Measurements from ENCODE around the gene HNRNPF. TPM values are rescaled to one million over a fixed set of nuclear protein-coding genes. Genes with fewer than 3 reads are reported as not detected.

HNRNPF gene
- total RNA-seq, 2 experiments from 2014 or later = 442 to 445 TPM

DNA sequence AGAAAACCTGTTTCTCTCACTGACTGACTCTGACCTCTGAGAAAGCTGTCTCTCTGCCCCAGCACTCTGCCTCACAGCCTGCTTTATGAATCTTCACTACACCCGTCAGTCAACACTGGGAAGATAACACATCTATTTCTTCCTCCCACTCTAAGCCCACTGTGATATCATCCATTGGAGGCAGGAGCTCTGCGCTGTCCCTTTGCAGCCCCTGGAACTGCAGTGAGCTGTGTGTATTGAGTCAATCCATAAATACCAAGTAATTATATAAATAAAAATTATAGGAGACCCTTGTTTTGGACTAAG, 54.7 kb downstream of the HNRNPF start:
- Mint-ChIP-seq H3K27ac (no peak overlapping the region), H3K4me1 (ENCODE audit: low read depth) (peaks cover 11% of the 10 kb centered on the region), H3K36me3 (ENCODE audit: low read depth) (no peaks in the 10 kb centered on the region), H3K27me3 (peaks cover 8% of the 10 kb centered on the region), H3K9me3 (no peaks in the 10 kb centered on the region), H3K4me3 (no peak overlapping the region)
- intact Hi-C loops (cut with micrococcal nuclease) = no loop called here
- ATAC-seq (no peak), DNase-seq (no peak)
- TF ChIP-seq, protein P1, sequence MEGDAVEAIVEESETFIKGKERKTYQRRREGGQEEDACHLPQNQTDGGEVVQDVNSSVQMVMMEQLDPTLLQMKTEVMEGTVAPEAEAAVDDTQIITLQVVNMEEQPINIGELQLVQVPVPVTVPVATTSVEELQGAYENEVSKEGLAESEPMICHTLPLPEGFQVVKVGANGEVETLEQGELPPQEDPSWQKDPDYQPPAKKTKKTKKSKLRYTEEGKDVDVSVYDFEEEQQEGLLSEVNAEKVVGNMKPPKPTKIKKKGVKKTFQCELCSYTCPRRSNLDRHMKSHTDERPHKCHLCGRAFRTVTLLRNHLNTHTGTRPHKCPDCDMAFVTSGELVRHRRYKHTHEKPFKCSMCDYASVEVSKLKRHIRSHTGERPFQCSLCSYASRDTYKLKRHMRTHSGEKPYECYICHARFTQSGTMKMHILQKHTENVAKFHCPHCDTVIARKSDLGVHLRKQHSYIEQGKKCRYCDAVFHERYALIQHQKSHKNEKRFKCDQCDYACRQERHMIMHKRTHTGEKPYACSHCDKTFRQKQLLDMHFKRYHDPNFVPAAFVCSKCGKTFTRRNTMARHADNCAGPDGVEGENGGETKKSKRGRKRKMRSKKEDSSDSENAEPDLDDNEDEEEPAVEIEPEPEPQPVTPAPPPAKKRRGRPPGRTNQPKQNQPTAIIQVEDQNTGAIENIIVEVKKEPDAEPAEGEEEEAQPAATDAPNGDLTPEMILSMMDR (IDR thresholded peaks at IDR 0.05) = no peak
- ChIA-PET CTCF (interaction anchor here (1.1 to 2.5 kb wide), 4 partner anchors 25 to 152 kb away, joined by 3 to 21 read pairs (median 6); no protein-coding TSS in a partner anchor), POLR2A (no interaction called here)

DNA sequence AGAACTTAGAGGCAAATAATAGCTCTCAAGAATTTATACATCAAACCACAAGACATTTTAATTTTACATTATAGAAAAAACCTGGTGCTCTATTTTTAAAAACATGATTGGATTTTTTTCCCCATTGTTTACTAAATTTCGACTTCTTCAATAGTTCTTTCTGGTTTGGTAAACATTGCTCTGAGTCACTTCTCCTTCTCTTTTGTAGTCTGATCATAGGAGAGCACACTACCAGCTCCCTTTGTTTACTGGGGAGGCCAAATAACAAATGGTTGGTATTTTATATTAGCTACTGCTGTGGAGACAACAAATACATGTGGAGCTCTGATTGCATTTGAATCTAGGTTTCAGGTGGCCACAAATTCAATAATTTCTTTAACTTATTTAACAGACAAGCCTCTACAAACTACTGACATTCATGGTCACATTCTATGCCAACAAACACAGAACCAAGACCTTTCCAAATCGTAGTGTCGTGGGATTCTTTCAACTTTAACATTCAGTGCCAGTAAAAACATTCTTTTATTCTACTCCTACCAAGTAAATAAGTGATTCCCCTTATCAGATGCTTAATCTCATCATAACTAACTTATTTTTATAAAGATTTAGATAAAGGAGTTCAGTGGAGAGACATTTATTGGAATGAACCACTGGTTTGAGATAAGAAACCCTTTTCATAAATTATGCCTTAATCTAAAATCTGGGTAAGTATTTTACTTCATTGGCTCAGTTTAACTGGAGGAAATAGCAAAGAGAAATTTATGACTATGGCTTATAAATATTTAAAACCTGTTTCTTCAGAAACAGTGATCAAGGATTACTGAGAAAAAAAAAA, 55.3 kb downstream of the HNRNPF start:
- ChIA-PET CTCF (interaction anchor here (1.1 to 2.5 kb wide), 5 partner anchors 17 to 152 kb away, joined by 3 to 21 read pairs (median 4); no protein-coding TSS in a partner anchor), POLR2A (interaction anchor here (1.0 to 1.3 kb wide), 2 partner anchors 42 to 129 kb away, joined by 3 read pairs; no protein-coding TSS in a partner anchor)
- intact Hi-C loops (cut with micrococcal nuclease) = no loop called here
- DNase-seq (no peak), ATAC-seq (no peak)
- H3K4me3 Mint-ChIP-seq = no peak overlapping the region
- no peaks in the 10 kb centered on the region for H3K36me3 Mint-ChIP-seq (ENCODE audit: low read depth)
- H3K4me1 Mint-ChIP-seq (ENCODE audit: low read depth) = peaks cover 11% of the 10 kb centered on the region
- TF ChIP-seq, protein P1 (IDR thresholded peaks at IDR 0.05) = no peak
- H3K27me3 Mint-ChIP-seq = peaks cover 9% of the 10 kb centered on the region
- no peak overlapping the region for H3K27ac Mint-ChIP-seq
- no peaks in the 10 kb centered on the region for H3K9me3 Mint-ChIP-seq

DNA sequence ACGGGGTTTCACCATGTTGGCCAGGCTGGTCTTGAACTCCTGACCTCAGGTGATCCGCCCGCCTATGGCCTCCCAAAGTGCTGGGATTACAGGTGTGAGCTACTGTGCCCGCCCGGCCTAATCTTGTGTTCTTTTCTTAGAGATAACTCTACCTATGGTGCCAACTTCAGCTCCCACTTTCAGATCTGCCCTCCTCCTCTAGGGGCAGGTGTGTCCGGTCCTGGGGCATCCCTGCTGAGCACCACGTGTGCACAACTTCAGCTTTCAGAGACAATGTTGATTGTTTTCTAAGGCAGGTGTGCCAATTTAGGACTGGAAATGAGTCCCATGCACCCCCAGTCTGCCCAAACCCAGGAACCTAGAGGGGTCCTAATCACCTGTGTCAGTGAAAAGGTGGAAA, 56.0 kb downstream of the HNRNPF start:
- DNase-seq = no peak
- POLR2A ChIA-PET = interaction anchor here (1.0 to 1.3 kb wide), 2 partner anchors 43 to 129 kb away, joined by 3 read pairs; no protein-coding TSS in a partner anchor
- Mint-ChIP-seq H3K27ac (no peak overlapping the region), H3K9me3 (no peaks in the 10 kb centered on the region), H3K27me3 (peaks cover 11% of the 10 kb centered on the region), H3K36me3 (ENCODE audit: low read depth) (no peaks in the 10 kb centered on the region), H3K4me1 (ENCODE audit: low read depth) (peaks cover 18% of the 10 kb centered on the region), H3K4me3 (no peak overlapping the region)
- intact Hi-C loops (cut with micrococcal nuclease) = no loop called here
- TF ChIP-seq, protein P1 (IDR thresholded peaks at IDR 0.05) = no peak
- no peak for ATAC-seq
- CTCF ChIA-PET = interaction anchor here (1.1 to 2.5 kb wide), 3 partner anchors 16 to 61 kb away, joined by 3 to 21 read pairs (median 7); no protein-coding TSS in a partner anchor

DNA sequence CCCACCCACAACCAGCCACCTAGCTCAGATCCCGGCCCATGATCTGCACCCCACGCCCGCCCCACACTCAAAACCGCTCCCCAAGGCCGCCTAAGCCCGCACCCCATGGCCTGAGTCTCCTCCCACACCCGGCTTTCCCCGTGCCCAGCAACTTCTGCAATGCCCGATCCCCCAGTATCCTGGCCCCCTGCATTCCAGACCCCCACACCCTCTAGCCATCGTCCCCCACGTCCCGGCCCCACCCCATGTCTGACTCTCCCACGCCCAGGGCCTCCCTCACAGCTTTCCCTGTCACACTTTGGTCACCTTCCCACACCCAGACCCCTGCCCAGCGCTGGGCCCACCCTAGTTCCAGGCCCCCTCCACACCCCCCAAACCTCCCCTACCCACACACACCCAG, 57.7 kb downstream of the HNRNPF start:
- intact Hi-C loops (cut with micrococcal nuclease) = no loop called here
- Mint-ChIP-seq H3K9me3 (no peaks in the 10 kb centered on the region), H3K27ac (no peak overlapping the region), H3K36me3 (ENCODE audit: low read depth) (no peaks in the 10 kb centered on the region), H3K4me1 (ENCODE audit: low read depth) (peaks cover 15% of the 10 kb centered on the region), H3K27me3 (peaks cover 11% of the 10 kb centered on the region), H3K4me3 (no peak overlapping the region)
- CTCF ChIA-PET = interaction anchor here (1.0 to 2.2 kb wide), 2 partner anchors 59 to 147 kb away, joined by 4 to 12 read pairs; no protein-coding TSS in a partner anchor
- no peak for ATAC-seq
- no peak for DNase-seq
- POLR2A ChIA-PET = interaction anchor here (0.9 kb wide), 1 partner anchor 111 kb away, joined by 5 read pairs; no protein-coding TSS in a partner anchor
- TF ChIP-seq, protein P1 (IDR thresholded peaks at IDR 0.05) = no peak

DNA sequence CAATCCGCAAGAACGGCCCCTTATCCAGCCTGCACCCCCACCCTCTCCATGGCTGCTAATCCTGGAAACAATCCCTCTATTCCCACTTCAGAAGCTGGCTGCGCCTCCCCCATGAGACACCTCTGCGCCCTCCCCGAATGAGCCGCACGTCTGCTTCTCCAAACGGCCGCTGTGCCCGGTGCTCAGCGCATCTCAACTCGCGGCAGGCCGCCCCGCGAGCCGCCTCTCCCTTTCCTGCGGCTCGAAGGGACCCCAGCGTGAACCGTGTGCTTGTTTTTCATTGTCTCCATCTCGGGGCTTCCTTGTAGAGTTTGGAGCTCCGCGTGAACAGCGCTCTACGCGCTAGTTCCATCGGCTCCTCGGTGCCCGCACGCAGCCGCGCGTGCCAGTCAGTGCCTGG, 58.3 kb downstream of the HNRNPF start:
- Mint-ChIP-seq H3K36me3 (ENCODE audit: low read depth) (no peaks in the 10 kb centered on the region), H3K27me3 (peaks cover 11% of the 10 kb centered on the region), H3K4me3 (no peak overlapping the region), H3K27ac (no peak overlapping the region), H3K9me3 (no peaks in the 10 kb centered on the region), H3K4me1 (ENCODE audit: low read depth) (peaks cover 9% of the 10 kb centered on the region)
- DNase-seq (no peak), ATAC-seq (no peak)
- CTCF ChIA-PET = interaction anchor here (0.9 to 2.2 kb wide), 3 partner anchors 11 to 123 kb away, joined by 3 to 12 read pairs (median 3); no protein-coding TSS in a partner anchor
- POLR2A ChIA-PET = interaction anchor here (0.9 kb wide), 1 partner anchor 111 kb away, joined by 5 read pairs; no protein-coding TSS in a partner anchor
- intact Hi-C loops (cut with micrococcal nuclease) = no loop called here
- TF ChIP-seq, protein P1 (IDR thresholded peaks at IDR 0.05) = no peak
